GM10266 (cell line): Measurements from ENCODE around the gene SYT2.

Source experiments
- DNase-seq: peaks from one replicate; pipeline ENCODE4 v3.0.0; 2012; ENCODE audit errors: extremely low spot score
- TF ChIP-seq, protein P1 (sequence below): IDR thresholded peaks from 2 replicates; pipeline ENCODE4 v1.5.1; 2012; ENCODE audit warnings: mild to moderate bottlenecking, low read depth; ENCODE audit not compliant: control insufficient read depth, insufficient read depth; ENCODE audit errors: missing control alignments

Gene SYT2

DNA sequence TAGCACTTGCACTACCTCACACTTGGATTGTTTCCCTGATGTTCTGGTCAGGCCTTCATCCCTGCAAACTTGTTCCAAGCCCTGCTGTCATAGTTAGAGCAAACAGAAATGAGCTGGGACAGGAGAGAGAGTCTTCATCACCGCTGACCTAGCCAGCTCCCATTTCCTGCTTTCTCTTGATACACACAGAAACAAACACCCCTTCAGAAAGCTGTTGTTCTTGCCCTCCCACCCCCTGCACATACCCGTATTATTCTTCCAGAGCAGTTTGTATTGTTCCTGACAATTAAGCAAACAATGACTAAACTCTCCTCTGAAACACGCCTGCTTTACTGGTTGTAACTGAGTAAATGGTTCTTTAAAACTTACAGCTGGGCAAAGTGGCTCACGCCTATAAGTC lies 2.9 kb upstream of the SYT2 start:
- DNase-seq, result no peak
- TF ChIP-seq, protein P1, sequence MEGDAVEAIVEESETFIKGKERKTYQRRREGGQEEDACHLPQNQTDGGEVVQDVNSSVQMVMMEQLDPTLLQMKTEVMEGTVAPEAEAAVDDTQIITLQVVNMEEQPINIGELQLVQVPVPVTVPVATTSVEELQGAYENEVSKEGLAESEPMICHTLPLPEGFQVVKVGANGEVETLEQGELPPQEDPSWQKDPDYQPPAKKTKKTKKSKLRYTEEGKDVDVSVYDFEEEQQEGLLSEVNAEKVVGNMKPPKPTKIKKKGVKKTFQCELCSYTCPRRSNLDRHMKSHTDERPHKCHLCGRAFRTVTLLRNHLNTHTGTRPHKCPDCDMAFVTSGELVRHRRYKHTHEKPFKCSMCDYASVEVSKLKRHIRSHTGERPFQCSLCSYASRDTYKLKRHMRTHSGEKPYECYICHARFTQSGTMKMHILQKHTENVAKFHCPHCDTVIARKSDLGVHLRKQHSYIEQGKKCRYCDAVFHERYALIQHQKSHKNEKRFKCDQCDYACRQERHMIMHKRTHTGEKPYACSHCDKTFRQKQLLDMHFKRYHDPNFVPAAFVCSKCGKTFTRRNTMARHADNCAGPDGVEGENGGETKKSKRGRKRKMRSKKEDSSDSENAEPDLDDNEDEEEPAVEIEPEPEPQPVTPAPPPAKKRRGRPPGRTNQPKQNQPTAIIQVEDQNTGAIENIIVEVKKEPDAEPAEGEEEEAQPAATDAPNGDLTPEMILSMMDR, result no peak

DNA sequence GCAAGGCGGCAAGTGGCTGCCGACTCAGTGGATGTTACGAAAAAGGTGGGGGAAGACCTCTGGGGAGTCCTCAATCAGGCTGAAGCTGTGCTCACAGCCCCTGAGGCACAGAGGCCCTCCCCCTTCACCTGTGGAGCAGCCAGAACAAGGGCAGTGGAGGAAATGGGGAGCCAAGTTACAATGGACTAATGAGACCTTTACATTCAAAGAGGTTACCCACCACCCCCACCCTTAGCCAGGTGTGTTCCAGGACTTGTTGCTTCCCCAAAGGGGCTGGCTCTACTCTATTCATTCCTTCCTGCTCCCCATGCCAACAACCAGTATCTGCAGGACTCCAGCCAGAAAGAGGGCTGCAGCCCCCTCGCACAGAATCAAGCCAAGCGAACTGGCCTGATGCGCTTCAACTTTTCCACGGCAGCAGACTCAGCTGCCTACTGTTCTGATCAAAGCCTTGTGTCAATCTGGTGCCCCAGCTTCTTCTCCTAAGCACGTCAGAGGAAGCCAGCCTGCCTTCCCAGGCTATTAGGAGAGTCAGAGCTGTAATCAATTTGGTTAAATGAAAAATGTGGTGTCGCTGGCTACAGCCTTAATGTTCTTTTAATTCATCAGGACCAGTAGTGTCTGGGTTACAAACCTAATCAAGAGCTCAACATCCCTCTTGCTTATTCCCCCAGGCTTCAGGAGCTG lies 1.8 kb upstream of the SYT2 start:
- TF ChIP-seq, protein P1, result no peak
- no peak for DNase-seq

DNA sequence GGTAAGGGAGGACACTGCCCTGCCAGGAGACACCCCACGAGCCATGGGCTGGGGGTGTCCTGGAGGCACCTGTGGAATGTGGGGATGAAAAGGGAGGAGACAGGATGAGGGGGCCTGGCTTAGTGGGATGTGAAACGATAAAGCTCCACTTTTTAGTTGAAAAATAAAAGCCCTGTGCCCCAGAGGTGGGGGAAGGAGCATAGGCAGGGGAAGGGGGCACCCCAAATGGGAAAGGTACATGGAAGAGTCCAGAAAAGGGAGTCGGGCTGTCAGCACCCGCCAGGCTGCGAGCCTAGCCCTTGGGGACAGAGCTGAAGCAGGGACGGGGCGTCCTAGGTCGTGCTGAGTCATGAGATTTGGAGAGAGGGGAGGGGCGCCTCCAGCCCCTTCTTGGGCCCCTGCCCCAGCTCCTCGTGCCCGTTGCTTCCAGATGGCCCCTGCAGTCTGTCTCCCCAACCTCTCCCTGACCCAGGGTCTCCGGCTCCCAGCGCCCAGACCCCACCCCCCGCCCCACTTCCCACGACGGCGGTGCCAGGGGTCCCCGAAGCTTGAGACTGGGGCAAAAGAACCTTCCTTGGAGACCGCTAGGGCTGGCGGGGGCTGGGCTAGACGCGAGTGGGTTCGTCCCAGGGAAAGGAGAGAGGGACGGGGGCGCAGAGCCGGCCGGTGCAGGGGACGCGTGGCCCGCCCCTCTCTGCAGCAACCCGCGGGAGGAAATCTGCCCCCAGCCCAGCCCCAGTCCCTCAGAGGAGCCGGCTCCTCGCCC lies 795 bp downstream of the SYT2 start:
- no peak for DNase-seq

DNA sequence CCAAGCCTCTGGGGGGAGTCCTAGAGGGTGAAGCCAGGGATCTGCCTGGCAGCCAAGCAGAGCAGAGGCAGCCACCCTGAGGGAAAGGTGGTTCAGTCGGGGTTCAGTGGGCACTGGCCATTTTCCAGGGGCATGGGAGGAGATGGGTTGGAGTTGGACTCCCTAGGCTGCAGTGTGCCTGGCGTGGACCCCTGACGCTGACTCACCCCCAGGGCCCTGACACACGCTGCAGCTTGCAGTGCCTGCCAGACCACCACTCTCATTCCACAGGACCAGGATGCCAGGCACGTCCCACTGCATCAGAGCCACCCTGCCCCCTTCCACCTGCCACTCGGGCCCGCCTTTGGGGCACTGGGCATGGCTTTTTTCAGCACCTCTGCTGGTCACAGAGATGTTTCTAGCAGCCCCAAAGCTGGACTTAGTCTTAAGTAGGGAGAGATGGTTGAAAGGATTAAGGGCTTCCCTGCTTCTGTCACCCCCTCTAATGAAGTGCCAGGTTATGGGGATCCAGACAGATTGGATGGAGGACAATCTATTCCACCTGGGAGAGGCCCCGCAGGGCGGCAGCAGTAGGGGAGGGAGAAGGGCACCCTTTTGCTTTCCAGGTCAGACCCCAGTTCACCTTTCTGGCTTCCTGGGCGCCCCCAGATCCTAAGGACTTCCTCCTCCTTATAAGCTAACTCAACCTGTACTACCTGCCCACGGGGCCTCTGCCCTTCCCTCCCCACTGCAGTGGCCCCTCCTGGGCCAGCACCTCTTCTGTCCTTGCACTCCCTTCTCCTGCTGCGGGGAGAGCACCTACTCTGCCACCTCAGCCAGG lies 1.6 kb downstream of the SYT2 start:
- TF ChIP-seq, protein P1, result no peak
- no peak for DNase-seq

More for the DNA sequence above, 795 bp downstream of the SYT2 start:
- TF ChIP-seq, protein P1, result no peak

DNA sequence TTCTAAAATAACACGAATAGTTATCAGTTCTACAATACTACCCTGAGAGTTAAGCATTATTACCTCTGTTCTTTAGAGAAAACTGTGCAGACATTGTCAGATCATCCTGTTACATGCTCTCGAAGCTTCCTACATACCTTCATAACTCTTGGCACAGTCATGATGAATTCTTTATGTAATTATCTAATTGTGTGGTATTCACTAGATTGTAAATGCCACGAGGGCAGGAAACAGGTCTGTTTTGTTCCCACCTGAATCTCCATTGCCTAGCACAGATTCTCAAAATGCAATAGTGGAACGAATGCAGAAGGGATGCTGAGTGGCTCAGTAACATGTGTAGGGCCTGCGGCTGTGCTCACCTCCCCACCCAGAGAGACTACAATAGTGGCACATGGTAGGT lies 3.4 kb downstream of the SYT2 start:
- DNase-seq, result no peak
- TF ChIP-seq, protein P1, result no peak

DNA sequence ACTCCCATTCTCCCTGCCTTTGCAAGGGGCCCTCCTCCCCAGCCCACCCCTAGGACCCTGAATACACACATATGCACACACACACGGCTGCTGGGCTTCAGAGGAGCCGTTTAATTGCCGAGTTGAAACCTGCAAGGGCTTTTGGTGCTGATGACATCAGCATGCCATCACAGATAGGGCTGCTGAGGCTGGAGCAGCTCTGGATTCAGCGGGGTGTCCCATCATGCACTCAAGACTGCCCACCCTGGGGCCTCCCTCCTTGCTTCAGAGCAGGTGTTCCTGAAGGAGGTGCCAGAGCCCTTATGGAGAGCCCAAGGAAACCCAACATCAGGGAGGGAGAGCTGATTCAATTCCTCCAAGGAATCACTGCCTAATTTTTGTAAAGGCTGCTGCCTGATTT lies 5.7 kb downstream of the SYT2 start:
- TF ChIP-seq, protein P1, result no peak
- no peak for DNase-seq
